ENCODE measurements around the gene IGSF21. TPM values are rescaled to one million over a fixed set of nuclear protein-coding genes. Genes with fewer than 3 reads are reported as not detected.
"Not testable (repeated sequence)": the region's sequence is repeated elsewhere in the genome, so short reads cannot be mapped to it uniquely, and the experiment has no call there.

The IGSF21 gene
- polyA plus RNA-seq, 1 donor = 0.12 TPM

- DNase-seq = no peak
Observed at GRCh38 chr1:18404460-18404859, 296.9 kb downstream of the IGSF21 start.

GRCh38 chr1:18407166-18408045 is 299.8 kb downstream of the IGSF21 start:
- no peak for DNase-seq

- DNase-seq = no peak
Observed at GRCh38 chr1:18408656-18409370, 301.2 kb downstream of the IGSF21 start.

- DNase-seq = no peak
Observed at GRCh38 chr1:18409609-18410237, 302.1 kb downstream of the IGSF21 start.

GRCh38 chr1:18410407-18410806 is 302.8 kb downstream of the IGSF21 start:
- no peak for DNase-seq

GRCh38 chr1:18411321-18411720 is 303.7 kb downstream of the IGSF21 start:
- no peak for DNase-seq

GRCh38 chr1:18411820-18412641 is 304.4 kb downstream of the IGSF21 start:
- DNase-seq = no peak

- no peak for DNase-seq
Observed at GRCh38 chr1:18412882-18413353, 305.3 kb downstream of the IGSF21 start.

- no peak for DNase-seq
Observed at GRCh38 chr1:18413541-18414305, 306.1 kb downstream of the IGSF21 start.

- no peak for DNase-seq
Observed at GRCh38 chr1:18414321-18414720, 306.7 kb downstream of the IGSF21 start.

GRCh38 chr1:18414872-18415447 is 307.4 kb downstream of the IGSF21 start:
- DNase-seq = no peak

- no peak for DNase-seq
Observed at GRCh38 chr1:18415448-18416027, 307.9 kb downstream of the IGSF21 start.

GRCh38 chr1:18416126-18416525 is 308.5 kb downstream of the IGSF21 start:
- DNase-seq = not testable (repeated sequence)

- no peak for DNase-seq
Observed at GRCh38 chr1:18417316-18418269, 310.0 kb downstream of the IGSF21 start.

GRCh38 chr1:18419113-18419844 is 311.7 kb downstream of the IGSF21 start:
- DNase-seq = no peak

GRCh38 chr1:18419845-18420184 is 312.2 kb downstream of the IGSF21 start:
- DNase-seq = no peak

GRCh38 chr1:18422076-18422777 is 314.6 kb downstream of the IGSF21 start:
- DNase-seq = no peak

GRCh38 chr1:18422954-18423353 is 315.4 kb downstream of the IGSF21 start:
- DNase-seq = no peak
